Iris pigment epithelial cell (primary cell): ENCODE data around the gene CNR2.
"Not testable (repeated sequence)": the region's sequence is repeated elsewhere in the genome, so short reads cannot be mapped to it uniquely, and the experiment has no call there.

Experiments used
- DNase-seq: peaks from one replicate; pipeline ENCODE4 v3.0.0-alpha.2; 2011; ENCODE audit warnings: low read depth

Gene CNR2

GRCh38 chr1:23913212-23913880, at the start of gene CNR2:
CNR2 (minus strand) TSS chr1:23913362; CDS start chr1:23875617, 37,745 bp downstream.
- DNase-seq, result no peak

GRCh38 chr1:23960291-23961020, 47.3 kb upstream of the CNR2 start:
- peak; percentile 39 for DNase-seq

GRCh38 chr1:23959461-23960290, 46.5 kb upstream of the CNR2 start, which contains the start of gene PNRC2:
PNRC2 (plus strand) TSS chr1:23959828; CDS start chr1:23961458, 1,630 bp downstream.
- peak; percentile 97 for DNase-seq

GRCh38 chr1:23958810-23959460, 45.8 kb upstream of the CNR2 start:
- peak; percentile 96 for DNase-seq

GRCh38 chr1:23958040-23958809, 45.1 kb upstream of the CNR2 start:
- not testable (repeated sequence) for DNase-seq

GRCh38 chr1:23957096-23957495, 43.9 kb upstream of the CNR2 start:
- no peak for DNase-seq

- DNase-seq, result no peak
These were observed 39.9 kb upstream of the CNR2 start for GRCh38 chr1:23953020-23953419.

GRCh38 chr1:23947366-23947765, 34.2 kb upstream of the CNR2 start:
- DNase-seq, result no peak

- DNase-seq, result peak; percentile 21
These were observed 23.5 kb upstream of the CNR2 start for GRCh38 chr1:23936481-23937176.

- DNase-seq, result no peak
These were observed 18.3 kb upstream of the CNR2 start for GRCh38 chr1:23931491-23931880.

- peak; percentile 91 for DNase-seq
These were observed 17.8 kb upstream of the CNR2 start for GRCh38 chr1:23930861-23931490.

- DNase-seq, result no peak
These were observed 17.1 kb upstream of the CNR2 start for GRCh38 chr1:23930270-23930669.

GRCh38 chr1:23928789-23929188, 15.6 kb upstream of the CNR2 start:
- no peak for DNase-seq

GRCh38 chr1:23927097-23927496, 13.9 kb upstream of the CNR2 start:
- no peak for DNase-seq

- no peak for DNase-seq
These were observed 12.1 kb upstream of the CNR2 start for GRCh38 chr1:23925279-23925678.

GRCh38 chr1:23924601-23925000, 11.4 kb upstream of the CNR2 start:
- DNase-seq, result no peak

- DNase-seq, result no peak
These were observed 10.7 kb upstream of the CNR2 start for GRCh38 chr1:23923592-23924499.

GRCh38 chr1:23922321-23922943, 9.3 kb upstream of the CNR2 start:
- DNase-seq, result no peak
